NCI-H526 (cell line): ENCODE data around the gene SPRR3.

Experiments
- DNase-seq, 2 experiments: peaks; one replicate each; lab custom pipeline; 2025; lab: John Stamatoyannopoulos, UW

The SPRR3 gene

GRCh38 chr1:153001382-153001781 is at the start of gene SPRR3:
SPRR3 (plus strand) TSS chr1:153001749; CDS start chr1:153003021, 1,272 bp downstream.
- DNase-seq, result no peak

- DNase-seq, result no peak
Observed at GRCh38 chr1:152953761-152954160, 47.8 kb upstream of the SPRR3 start.

GRCh38 chr1:152954436-152954835 is 47.1 kb upstream of the SPRR3 start:
- no peak for DNase-seq

- no peak for DNase-seq
Observed at GRCh38 chr1:152957561-152957960, 44.0 kb upstream of the SPRR3 start.

GRCh38 chr1:152959273-152959672 is 42.3 kb upstream of the SPRR3 start:
- no peak for DNase-seq

GRCh38 chr1:152959801-152960451 is 41.6 kb upstream of the SPRR3 start:
- DNase-seq, result no peak

- peak in 1 of 2 experiments; percentile 42 for DNase-seq
Observed at GRCh38 chr1:152960452-152961044, 41.0 kb upstream of the SPRR3 start.

- DNase-seq, result no peak
Observed at GRCh38 chr1:152961226-152961891, 40.2 kb upstream of the SPRR3 start.

GRCh38 chr1:152962876-152963415 is 38.6 kb upstream of the SPRR3 start:
- DNase-seq, result no peak

GRCh38 chr1:152964536-152964935 is 37.0 kb upstream of the SPRR3 start:
- no peak for DNase-seq

GRCh38 chr1:152965853-152966252 is 35.7 kb upstream of the SPRR3 start:
- no peak for DNase-seq

GRCh38 chr1:152967201-152967600 is 34.3 kb upstream of the SPRR3 start:
- no peak for DNase-seq

- DNase-seq, result no peak
Observed at GRCh38 chr1:152968248-152968647, 33.3 kb upstream of the SPRR3 start.

- no peak for DNase-seq
Observed at GRCh38 chr1:152969036-152969435, 32.5 kb upstream of the SPRR3 start.

GRCh38 chr1:152970495-152970894 is 31.1 kb upstream of the SPRR3 start, which contains the start of gene SPRR4:
SPRR4 (plus strand) TSS chr1:152970648; CDS start chr1:152971891, 1,243 bp downstream.
- no peak for DNase-seq

- DNase-seq, result no peak
Observed at GRCh38 chr1:152972196-152972886, 29.2 kb upstream of the SPRR3 start.

- no peak for DNase-seq
Observed at GRCh38 chr1:152976688-152977087, 24.9 kb upstream of the SPRR3 start.

GRCh38 chr1:152977614-152978013 is 23.9 kb upstream of the SPRR3 start:
- no peak for DNase-seq

GRCh38 chr1:152980676-152981075 is 20.9 kb upstream of the SPRR3 start:
- DNase-seq, result no peak

- DNase-seq, result no peak
Observed at GRCh38 chr1:152981146-152981871, 20.2 kb upstream of the SPRR3 start.

GRCh38 chr1:152982076-152982475 is 19.5 kb upstream of the SPRR3 start:
- no peak for DNase-seq

- DNase-seq, result no peak
Observed at GRCh38 chr1:152983234-152983633, 18.3 kb upstream of the SPRR3 start.
